D721Med (cell line): ENCODE measurements around the gene EMP1.

Source experiments
- DNase-seq: peaks from one replicate; pipeline ENCODE4 v3.0.0; 2011; ENCODE audit warnings: low spot score; ENCODE audit not compliant: insufficient read length
- FAIRE-seq: peaks from 2 replicates; lab custom pipeline; 2011; peaks lifted over from hg19 to GRCh38; lab: Jason Lieb, UNC
- TF ChIP-seq, protein P1 (sequence below): IDR thresholded peaks from 2 replicates; pipeline ENCODE4 v1.5.1; 2012; ENCODE audit warnings: mild to moderate bottlenecking, control low read depth; ENCODE audit not compliant: insufficient read depth; ENCODE audit errors: missing control alignments

EMP1 gene

DNA sequence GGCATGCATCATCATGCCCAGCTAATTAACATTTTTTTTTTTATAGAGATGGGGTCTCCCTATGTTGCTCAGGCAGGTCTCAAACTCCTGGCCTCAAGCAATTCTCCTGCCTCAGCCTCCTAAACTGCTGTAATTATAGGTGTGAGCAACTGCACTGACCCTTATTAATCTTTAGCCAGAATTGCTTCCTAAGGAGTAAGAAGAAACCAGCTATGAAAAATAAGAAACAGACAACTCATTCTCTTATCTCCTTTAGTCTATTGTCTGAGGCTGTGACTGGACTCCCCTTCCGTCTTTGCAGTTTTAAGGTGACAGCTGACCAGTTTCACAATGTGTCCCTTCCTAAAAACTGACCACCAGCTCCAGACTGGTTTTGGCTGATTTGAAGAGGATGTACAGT is 52.4 kb downstream of the EMP1 start:
- TF ChIP-seq, protein P1, sequence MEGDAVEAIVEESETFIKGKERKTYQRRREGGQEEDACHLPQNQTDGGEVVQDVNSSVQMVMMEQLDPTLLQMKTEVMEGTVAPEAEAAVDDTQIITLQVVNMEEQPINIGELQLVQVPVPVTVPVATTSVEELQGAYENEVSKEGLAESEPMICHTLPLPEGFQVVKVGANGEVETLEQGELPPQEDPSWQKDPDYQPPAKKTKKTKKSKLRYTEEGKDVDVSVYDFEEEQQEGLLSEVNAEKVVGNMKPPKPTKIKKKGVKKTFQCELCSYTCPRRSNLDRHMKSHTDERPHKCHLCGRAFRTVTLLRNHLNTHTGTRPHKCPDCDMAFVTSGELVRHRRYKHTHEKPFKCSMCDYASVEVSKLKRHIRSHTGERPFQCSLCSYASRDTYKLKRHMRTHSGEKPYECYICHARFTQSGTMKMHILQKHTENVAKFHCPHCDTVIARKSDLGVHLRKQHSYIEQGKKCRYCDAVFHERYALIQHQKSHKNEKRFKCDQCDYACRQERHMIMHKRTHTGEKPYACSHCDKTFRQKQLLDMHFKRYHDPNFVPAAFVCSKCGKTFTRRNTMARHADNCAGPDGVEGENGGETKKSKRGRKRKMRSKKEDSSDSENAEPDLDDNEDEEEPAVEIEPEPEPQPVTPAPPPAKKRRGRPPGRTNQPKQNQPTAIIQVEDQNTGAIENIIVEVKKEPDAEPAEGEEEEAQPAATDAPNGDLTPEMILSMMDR: no peak
- DNase-seq (no peak), FAIRE-seq (no peak)

DNA sequence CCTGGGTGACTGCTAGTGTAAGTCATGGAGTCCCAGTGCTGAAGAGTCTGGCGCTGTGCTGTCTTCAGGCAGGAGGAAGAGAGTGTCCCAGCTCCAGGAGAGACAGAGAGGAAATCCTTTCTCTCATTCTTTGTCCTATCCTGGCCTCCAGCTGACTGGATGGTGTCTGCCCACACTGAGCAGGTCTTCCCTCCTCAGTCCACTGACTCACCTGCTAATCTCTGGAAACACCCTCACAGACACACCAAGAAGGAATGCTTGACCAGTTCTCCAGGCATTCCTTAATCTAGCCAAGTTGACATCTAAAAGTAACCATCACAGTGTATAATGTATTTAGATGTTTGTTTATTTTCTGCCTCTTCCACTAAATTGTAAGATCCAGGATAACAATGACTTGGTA is 53.9 kb downstream of the EMP1 start:
- DNase-seq: no peak
- TF ChIP-seq, protein P1: no peak
- FAIRE-seq: no peak

DNA sequence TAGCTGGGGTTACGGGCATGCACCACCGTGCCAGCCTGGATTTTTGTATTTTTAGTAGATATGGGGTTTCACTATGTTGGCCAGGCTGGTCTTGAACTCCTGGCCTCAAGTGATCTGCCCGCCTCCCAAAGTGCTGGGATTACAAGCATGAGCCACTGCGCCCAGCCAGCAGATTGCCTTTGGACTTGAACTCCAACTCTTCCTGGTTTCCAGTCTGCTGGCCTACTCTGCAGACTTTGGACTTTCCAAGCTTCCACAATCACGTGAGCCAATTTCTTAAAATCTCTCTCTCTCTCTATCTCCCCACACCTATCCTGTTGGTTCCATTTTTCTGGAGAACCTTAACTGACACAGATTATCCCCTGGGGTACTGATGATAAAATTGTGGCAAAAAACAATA is 55.0 kb downstream of the EMP1 start:
- TF ChIP-seq, protein P1: no peak
- no peak for FAIRE-seq
- no peak for DNase-seq

DNA sequence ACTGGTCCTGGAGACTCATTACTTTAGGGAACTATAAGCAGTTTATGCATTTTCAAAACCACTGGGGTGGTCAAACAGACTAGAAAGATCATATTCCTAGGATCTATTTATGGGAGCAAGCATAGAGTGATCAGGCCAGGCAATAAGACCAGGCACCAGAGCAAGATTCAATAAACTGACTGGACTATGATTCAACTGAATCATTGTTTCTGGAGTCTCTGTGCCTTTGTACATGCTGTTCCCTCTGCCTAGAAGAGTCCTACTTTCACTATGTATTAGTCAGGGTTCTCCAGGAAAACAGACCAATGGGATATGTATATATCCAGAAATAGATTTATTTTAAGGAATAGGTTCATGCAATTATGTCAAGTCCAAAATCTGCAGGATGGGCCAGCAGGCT is 55.5 kb downstream of the EMP1 start:
- DNase-seq (no peak), FAIRE-seq (no peak)
- TF ChIP-seq, protein P1: no peak

DNA sequence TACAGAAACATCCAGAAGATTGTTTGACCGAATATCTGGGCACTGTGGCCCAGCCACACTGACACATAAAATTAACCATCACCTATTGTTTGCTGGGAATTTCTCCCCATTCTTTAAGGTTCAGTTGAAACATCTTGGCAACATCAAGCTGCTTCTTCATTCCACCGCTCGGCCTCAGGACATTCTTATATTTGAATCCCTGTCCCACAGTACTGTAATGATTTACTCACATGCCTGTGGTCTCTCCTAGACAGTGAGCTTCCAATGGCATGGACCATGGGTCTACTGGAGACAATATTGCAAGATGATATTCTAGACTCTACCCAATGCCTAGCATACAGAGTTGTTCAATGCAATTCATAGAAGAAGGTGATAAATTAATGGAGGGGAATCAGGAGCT is 56.1 kb downstream of the EMP1 start:
- FAIRE-seq (no peak), DNase-seq (no peak)
- TF ChIP-seq, protein P1: no peak

DNA sequence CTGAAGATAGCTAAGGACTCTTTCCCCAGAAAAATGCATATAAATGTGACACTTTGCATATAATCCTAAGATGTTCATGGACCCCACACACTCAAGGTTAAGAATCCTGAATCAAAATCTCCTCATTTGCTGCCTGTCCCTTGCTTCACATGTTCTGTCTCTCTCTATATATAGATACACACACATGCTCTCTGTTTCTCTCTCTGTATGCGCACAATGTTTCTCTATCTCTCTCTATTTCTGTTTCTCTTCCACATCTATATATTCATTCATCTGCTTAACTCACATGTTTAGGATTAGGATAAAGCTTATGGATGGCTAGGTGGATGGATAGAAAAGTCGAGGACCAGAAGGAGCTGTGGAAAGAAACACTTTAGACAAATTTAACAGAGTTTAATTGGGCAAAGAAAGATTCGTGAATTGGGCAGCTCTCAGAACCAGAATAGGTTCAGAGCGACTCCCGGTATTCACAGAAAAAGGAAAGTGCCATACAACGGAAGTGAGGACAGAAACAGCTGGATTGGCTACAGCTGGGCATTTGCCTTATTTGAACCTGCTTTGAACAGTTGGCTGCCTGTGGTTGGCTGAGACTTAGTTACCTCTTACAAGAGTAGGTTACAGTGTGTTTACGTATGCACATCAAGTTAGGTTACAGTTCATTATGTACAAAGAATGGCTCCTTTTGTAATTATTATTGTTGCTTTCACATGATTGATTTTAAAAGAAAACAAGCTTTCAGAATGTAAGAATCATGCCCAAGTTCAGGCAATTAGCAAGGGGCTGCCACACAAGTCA is 57.6 kb downstream of the EMP1 start:
- TF ChIP-seq, protein P1: no peak
- DNase-seq (no peak), FAIRE-seq (no peak)
